Measurements from ENCODE around the gene AKAP13.

Gene AKAP13

DNA sequence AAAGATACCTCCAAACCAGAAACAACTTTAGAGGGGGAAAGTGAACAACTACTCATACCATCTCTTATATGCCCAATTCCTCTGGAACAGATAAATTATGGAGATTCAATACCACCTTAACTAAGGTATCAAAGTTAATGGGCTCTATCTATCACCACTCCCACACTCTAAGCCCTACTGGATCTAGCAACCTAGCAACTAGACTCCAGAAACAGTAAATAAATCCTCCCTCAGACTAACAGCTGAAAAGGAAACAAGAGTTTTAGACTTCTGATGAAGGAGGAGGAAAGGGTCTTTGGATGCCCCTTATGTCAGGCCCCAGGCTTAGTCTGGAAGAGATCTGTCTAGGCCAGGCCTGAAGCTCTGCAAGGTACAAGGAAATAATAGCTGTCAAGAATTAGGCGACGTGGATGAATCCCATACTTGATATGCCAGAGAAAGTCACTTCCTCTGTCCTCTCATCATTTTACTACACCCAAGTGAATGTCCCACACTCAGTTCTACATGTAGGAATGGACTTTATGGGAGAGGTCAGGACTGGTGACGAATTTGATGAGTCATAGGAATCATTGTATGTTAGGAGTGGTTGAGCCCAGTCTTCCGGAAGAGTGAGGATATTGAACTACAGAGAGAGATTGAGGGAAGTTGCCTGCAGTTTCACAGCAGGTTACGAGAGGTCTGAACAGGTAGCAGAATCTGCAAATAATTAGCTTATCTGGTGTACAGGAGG is 113.8 kb downstream of the AKAP13 start:
- H3K9ac ChIP-seq = no peak overlapping the region

DNA sequence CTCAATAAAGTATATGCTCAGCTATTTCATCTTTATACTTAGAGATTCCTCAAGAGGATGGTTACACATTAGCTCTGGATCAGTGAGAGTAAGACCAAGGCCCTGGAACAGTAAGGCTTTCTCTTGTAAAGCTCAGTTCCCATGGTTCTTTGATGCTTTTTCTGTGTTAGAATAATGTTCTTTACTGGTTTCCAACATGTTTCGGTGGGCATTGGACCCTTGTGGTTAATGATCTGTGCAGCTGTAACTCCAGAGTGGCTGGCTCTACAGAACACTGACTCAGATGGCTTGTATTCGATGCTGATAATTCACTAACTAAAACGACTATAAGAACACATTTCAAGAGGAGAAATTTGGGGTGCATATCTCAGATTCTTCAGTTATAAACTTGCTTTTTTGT is 114.7 kb downstream of the AKAP13 start:
- Histone ChIP-seq H3K4me2 (ENCODE audit: low read length) (no peak overlapping the region), H3K9me3 (ENCODE audit: control insufficient read depth, low read length) (no peaks in the 10 kb centered on the region), H3K4me3 (ENCODE audit: low read depth, low read length) (no peak overlapping the region), H3K79me2 (peaks cover 3% of the 10 kb centered on the region), H3K4me1 (no peaks in the 10 kb centered on the region), H3K9ac (no peak overlapping the region), H3K27ac (no peak overlapping the region), H2AFZ (no peak overlapping the region), H3K36me3 (ENCODE audit: control insufficient read depth, insufficient read depth, low read length) (no peaks in the 10 kb centered on the region), H3K27me3 (ENCODE audit: control insufficient read depth, insufficient read depth, low read length) (no peaks in the 10 kb centered on the region)
- TF ChIP-seq CTCF (IDR thresholded peaks at IDR 0.05) = no peak

More for the DNA sequence above, 113.8 kb downstream of the AKAP13 start:
- H3K27ac ChIP-seq = no peak overlapping the region
- no peaks in the 10 kb centered on the region for H3K36me3 ChIP-seq (ENCODE audit: control insufficient read depth, insufficient read depth, low read length)
- no peak overlapping the region for H3K4me3 ChIP-seq (ENCODE audit: low read depth, low read length)
- H3K79me2 ChIP-seq = peaks cover 3% of the 10 kb centered on the region
- no peaks in the 10 kb centered on the region for H3K4me1 ChIP-seq
- no peaks in the 10 kb centered on the region for H3K9me3 ChIP-seq (ENCODE audit: control insufficient read depth, low read length)
- no peaks in the 10 kb centered on the region for H3K27me3 ChIP-seq (ENCODE audit: control insufficient read depth, insufficient read depth, low read length)
- H3K4me2 ChIP-seq (ENCODE audit: low read length) = no peak overlapping the region
- no peak overlapping the region for H2AFZ ChIP-seq
- TF ChIP-seq CTCF (IDR thresholded peaks at IDR 0.05) = no peak

GRCh38 chr15:85495544-85495943 is 115.1 kb downstream of the AKAP13 start:
- no peaks in the 10 kb centered on the region for H3K4me1 ChIP-seq
- H3K4me2 ChIP-seq (ENCODE audit: low read length) = no peak overlapping the region
- H3K4me3 ChIP-seq (ENCODE audit: low read depth, low read length) = no peak overlapping the region
- H3K36me3 ChIP-seq (ENCODE audit: control insufficient read depth, insufficient read depth, low read length) = no peaks in the 10 kb centered on the region
- peaks cover 3% of the 10 kb centered on the region for H3K79me2 ChIP-seq
- no peak overlapping the region for H2AFZ ChIP-seq
- no peak overlapping the region for H3K27ac ChIP-seq
- TF ChIP-seq CTCF (IDR thresholded peaks at IDR 0.05) = no peak
- H3K27me3 ChIP-seq (ENCODE audit: control insufficient read depth, insufficient read depth, low read length) = no peaks in the 10 kb centered on the region
- no peaks in the 10 kb centered on the region for H3K9me3 ChIP-seq (ENCODE audit: control insufficient read depth, low read length)
- no peak overlapping the region for H3K9ac ChIP-seq

GRCh38 chr15:85496151-85496550 is 115.7 kb downstream of the AKAP13 start:
- no peaks in the 10 kb centered on the region for H3K4me1 ChIP-seq
- no peak overlapping the region for H3K27ac ChIP-seq
- no peak overlapping the region for H2AFZ ChIP-seq
- peaks cover 3% of the 10 kb centered on the region for H3K79me2 ChIP-seq
- H3K27me3 ChIP-seq (ENCODE audit: control insufficient read depth, insufficient read depth, low read length) = no peaks in the 10 kb centered on the region
- no peak overlapping the region for H3K9ac ChIP-seq
- no peak overlapping the region for H3K4me3 ChIP-seq (ENCODE audit: low read depth, low read length)
- no peak for TF ChIP-seq CTCF (IDR thresholded peaks at IDR 0.05)
- no peak overlapping the region for H3K4me2 ChIP-seq (ENCODE audit: low read length)
- no peaks in the 10 kb centered on the region for H3K9me3 ChIP-seq (ENCODE audit: control insufficient read depth, low read length)
- no peaks in the 10 kb centered on the region for H3K36me3 ChIP-seq (ENCODE audit: control insufficient read depth, insufficient read depth, low read length)

Measured in parathyroid adenoma (tissue), 2 donors.